Measurements from ENCODE around the gene RIBC2. TPM values are rescaled to one million over a fixed set of nuclear protein-coding genes. Genes with fewer than 3 reads are reported as not detected.
"Not testable (repeated sequence)": the region's sequence is repeated elsewhere in the genome, so short reads cannot be mapped to it uniquely, and the experiment has no call there.

The RIBC2 gene
- total and polyA plus RNA-seq, 2 donors from 2014 or later = 1.0 TPM; not detected in 1

DNA sequence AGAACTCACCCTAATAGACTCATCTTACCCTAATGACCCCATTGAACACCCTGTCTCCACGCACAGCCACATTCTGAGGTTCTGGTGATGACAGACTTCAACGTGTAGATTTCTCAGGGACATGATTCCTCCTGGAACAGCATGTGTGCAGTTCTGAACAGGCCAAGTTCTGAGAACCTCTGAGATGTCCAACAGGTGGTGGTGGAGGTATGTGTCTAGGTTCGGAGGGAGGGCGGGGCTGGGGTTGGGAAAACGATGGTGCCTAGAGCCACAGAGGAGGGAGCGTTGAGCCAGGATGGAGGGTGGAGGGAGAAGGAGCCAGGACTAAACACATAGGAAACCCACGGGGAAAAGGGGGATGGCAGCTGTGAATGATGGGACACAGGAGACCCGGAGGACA is 45.7 kb downstream of the RIBC2 start:
- Histone ChIP-seq H3K27ac (ENCODE audit: low read depth in 2 of 2, low read length in 2 of 2) (no peak overlapping the region), H3K4me3 (ENCODE audit: low read length in 3 of 3) (no peak overlapping the region), H3K36me3 (ENCODE audit: control insufficient read depth in 2 of 3, insufficient read depth in 3 of 3, low read length in 3 of 3) (no peaks in the 10 kb centered on the region), H3K9ac (ENCODE audit: low read length in 3 of 3) (no peak overlapping the region), H3K4me1 (ENCODE audit: control insufficient read depth in 2 of 3, insufficient read depth in 2 of 3, low read depth in 1 of 3, low read length in 3 of 3) (no peaks in the 10 kb centered on the region), H3K9me3 (ENCODE audit: control insufficient read depth in 2 of 3, insufficient read depth in 1 of 3, low read length in 3 of 3) (no peaks in the 10 kb centered on the region), H3K27me3 (ENCODE audit: control insufficient read depth, insufficient read depth, low read length) (no peaks in the 10 kb centered on the region)
- intact Hi-C loops (cut with DNase I) = no loop called here
- DNase-seq (no peak), FAIRE-seq (no peak)
- TF ChIP-seq, protein P1, sequence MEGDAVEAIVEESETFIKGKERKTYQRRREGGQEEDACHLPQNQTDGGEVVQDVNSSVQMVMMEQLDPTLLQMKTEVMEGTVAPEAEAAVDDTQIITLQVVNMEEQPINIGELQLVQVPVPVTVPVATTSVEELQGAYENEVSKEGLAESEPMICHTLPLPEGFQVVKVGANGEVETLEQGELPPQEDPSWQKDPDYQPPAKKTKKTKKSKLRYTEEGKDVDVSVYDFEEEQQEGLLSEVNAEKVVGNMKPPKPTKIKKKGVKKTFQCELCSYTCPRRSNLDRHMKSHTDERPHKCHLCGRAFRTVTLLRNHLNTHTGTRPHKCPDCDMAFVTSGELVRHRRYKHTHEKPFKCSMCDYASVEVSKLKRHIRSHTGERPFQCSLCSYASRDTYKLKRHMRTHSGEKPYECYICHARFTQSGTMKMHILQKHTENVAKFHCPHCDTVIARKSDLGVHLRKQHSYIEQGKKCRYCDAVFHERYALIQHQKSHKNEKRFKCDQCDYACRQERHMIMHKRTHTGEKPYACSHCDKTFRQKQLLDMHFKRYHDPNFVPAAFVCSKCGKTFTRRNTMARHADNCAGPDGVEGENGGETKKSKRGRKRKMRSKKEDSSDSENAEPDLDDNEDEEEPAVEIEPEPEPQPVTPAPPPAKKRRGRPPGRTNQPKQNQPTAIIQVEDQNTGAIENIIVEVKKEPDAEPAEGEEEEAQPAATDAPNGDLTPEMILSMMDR (IDR thresholded peaks at IDR 0.05; ENCODE audit: borderline replicate concordance, extremely low read depth, insufficient read depth) = no peak

DNA sequence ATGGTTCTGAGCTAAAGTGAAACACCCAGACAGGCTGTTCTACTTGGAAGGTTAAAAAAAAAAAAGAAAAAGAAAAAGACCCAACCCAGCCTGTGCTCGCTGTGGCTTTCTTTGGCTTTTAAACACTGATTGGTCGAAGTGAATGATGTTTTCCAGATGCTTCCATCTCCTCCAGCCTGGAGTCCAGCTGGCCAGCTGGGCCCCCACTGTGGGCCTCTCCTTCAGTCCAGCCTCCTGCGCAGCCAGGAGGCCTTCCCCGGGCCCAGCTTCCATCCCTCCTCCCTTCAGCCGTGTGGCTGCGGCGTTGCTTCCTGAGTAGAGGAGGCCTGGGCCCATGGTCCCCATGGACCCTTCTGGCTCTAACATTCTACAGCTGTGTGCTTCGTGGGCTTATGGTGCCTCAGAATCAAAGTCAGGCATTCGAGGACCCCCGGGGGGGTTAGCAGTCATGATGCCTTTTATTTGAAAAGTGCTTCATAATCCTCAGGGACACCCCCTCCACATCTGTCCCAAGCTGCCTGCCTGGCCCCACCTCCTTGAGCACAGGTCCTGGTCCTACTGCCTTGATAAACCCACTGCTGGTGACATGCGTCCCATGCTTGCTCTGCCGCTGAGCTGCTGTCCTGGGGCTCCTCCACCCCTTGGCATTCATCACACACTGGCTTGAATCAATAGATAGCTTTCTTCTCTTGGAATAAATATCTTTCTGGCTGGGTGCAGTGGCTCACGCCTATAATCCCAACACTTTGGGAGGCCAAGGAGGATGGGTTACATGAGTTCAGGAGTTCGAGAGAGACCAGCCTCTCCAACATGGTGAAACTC is 47.0 kb downstream of the RIBC2 start:
- no peaks in the 10 kb centered on the region for H3K4me1 ChIP-seq (ENCODE audit: control insufficient read depth in 2 of 3, insufficient read depth in 2 of 3, low read depth in 1 of 3, low read length in 3 of 3)
- no peak overlapping the region for H3K9ac ChIP-seq (ENCODE audit: low read length in 3 of 3)
- no peaks in the 10 kb centered on the region for H3K9me3 ChIP-seq (ENCODE audit: control insufficient read depth in 2 of 3, insufficient read depth in 1 of 3, low read length in 3 of 3)
- H3K4me3 ChIP-seq (ENCODE audit: low read length in 3 of 3) = no peak overlapping the region
- DNase-seq (peak; percentile 68 to 96 (median 83)), FAIRE-seq (no peak)
- no peaks in the 10 kb centered on the region for H3K36me3 ChIP-seq (ENCODE audit: control insufficient read depth in 2 of 3, insufficient read depth in 3 of 3, low read length in 3 of 3)
- intact Hi-C loops (cut with DNase I) = no loop called here
- H3K27ac ChIP-seq (ENCODE audit: low read depth in 2 of 2, low read length in 2 of 2) = peak overlapping the region in 1 of 2 donors; percentile 36
- H3K27me3 ChIP-seq (ENCODE audit: control insufficient read depth, insufficient read depth, low read length) = no peaks in the 10 kb centered on the region
- TF ChIP-seq, protein P1 (IDR thresholded peaks at IDR 0.05; ENCODE audit: borderline replicate concordance, extremely low read depth, insufficient read depth) = no peak

DNA sequence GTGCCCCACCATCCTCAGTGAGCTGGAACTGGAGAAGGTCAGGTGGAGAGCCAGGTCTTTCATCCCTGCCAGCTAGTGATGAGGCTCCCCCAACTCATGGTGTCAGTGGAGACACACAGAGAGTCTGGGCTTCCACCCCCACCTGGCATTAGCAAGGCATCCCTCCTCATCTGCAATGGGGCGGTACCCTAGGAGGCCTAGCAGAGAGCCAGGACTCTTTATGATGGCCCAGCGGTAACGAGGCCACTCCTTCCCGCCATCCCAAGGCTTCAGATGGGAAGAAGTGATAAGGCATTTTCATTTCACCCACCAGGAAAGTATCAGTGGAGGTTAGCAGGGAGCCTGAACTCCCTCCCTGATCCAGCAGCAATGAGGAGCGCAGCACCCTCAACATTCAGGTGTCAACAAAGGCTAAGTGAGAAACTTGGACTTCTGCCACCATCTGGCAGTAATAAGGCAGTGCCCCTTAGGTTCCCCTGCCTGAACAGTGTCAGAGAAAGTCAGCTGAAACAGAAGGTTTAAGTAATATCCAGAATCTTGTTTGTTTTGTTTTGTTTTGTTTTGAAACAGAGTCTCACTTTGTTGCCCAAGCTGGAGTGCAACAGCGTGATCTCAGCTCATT is 48.7 kb downstream of the RIBC2 start:
- Histone ChIP-seq H3K4me1 (ENCODE audit: control insufficient read depth in 2 of 3, insufficient read depth in 2 of 3, low read depth in 1 of 3, low read length in 3 of 3) (no peaks in the 10 kb centered on the region), H3K27ac (ENCODE audit: low read depth in 2 of 2, low read length in 2 of 2) (no peak overlapping the region), H3K4me3 (ENCODE audit: low read length in 3 of 3) (no peak overlapping the region), H3K27me3 (ENCODE audit: control insufficient read depth, insufficient read depth, low read length) (no peaks in the 10 kb centered on the region), H3K9ac (ENCODE audit: low read length in 3 of 3) (no peak overlapping the region), H3K36me3 (ENCODE audit: control insufficient read depth in 2 of 3, insufficient read depth in 3 of 3, low read length in 3 of 3) (no peaks in the 10 kb centered on the region), H3K9me3 (ENCODE audit: control insufficient read depth in 2 of 3, insufficient read depth in 1 of 3, low read length in 3 of 3) (no peaks in the 10 kb centered on the region)
- FAIRE-seq (no peak), DNase-seq (no peak)
- TF ChIP-seq, protein P1 (IDR thresholded peaks at IDR 0.05; ENCODE audit: borderline replicate concordance, extremely low read depth, insufficient read depth) = no peak
- intact Hi-C loops (cut with DNase I) = no loop called here

DNA sequence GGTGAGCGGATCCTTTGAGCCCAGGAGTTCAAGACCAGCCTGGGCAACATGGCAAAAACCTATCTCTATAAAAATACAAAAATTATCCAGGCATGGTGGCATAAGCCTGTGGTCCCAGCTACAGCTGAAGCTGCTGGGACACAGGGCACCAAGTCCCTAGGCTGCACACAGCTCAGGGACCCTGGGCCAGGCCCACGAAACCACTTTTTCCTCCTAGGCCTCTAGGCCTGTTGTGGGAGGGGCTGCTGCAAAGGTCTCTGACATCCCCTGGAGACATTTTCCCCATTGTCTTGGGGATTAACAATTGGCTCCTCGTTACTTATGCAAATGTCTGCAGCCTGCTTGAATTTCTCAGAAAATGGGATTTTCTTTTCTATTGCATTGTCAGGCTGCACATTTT is 50.2 kb downstream of the RIBC2 start:
- H3K9ac ChIP-seq (ENCODE audit: low read length in 3 of 3); H3K36me3 ChIP-seq (ENCODE audit: control insufficient read depth in 2 of 3, insufficient read depth in 3 of 3, low read length in 3 of 3); H3K9me3 ChIP-seq (ENCODE audit: control insufficient read depth in 2 of 3, insufficient read depth in 1 of 3, low read length in 3 of 3); H3K4me1 ChIP-seq (ENCODE audit: control insufficient read depth in 2 of 3, insufficient read depth in 2 of 3, low read depth in 1 of 3, low read length in 3 of 3); H3K27me3 ChIP-seq (ENCODE audit: control insufficient read depth, insufficient read depth, low read length); H3K4me3 ChIP-seq (ENCODE audit: low read length in 3 of 3); intact Hi-C loops (cut with DNase I); H3K27ac ChIP-seq (ENCODE audit: low read depth in 2 of 2, low read length in 2 of 2); FAIRE-seq: not testable (repeated sequence)
- peak in 1 of 5 donors; percentile 14 for DNase-seq

Measured in kidney (tissue), 14 donors.